Glomerular endothelial cell (primary cell): ENCODE measurements around the gene HMGB3. TPM values are rescaled to one million over a fixed set of nuclear protein-coding genes. Genes with fewer than 3 reads are reported as not detected.

Experiments
- total RNA-seq: library from RNA; depleted of rRNA; stranded (reverse); fragments of >200 nt; gene quantifications from 2 replicates; pipeline ENCODE4 v1.2.3, GENCODE V29; 2015

The HMGB3 gene
- total RNA-seq, 1 donor from 2014 or later: 18.3 TPM

Other genes with a start within 250 kb of the HMGB3 start
- gene CD99L2, start 84.7 kb upstream of the HMGB3 start, total RNA-seq: 67.2 and 68.0 TPM in 2 replicates
- gene GPR50, start 193.2 kb downstream of the HMGB3 start, total RNA-seq: not detected in 2 replicates